Uterine smooth muscle cell (primary cell): ENCODE measurements around the gene GOLGA1. TPM values are rescaled to one million over a fixed set of nuclear protein-coding genes. Genes with fewer than 3 reads are reported as not detected.

Experiments used
- total RNA-seq: library from RNA; depleted of rRNA; stranded (reverse); fragments of >200 nt; gene quantifications from 2 replicates; pipeline ENCODE4 v1.2.3, GENCODE V29; 2014

The GOLGA1 gene
- 13.1 and 16.0 TPM in 2 replicates for total RNA-seq

DNA sequence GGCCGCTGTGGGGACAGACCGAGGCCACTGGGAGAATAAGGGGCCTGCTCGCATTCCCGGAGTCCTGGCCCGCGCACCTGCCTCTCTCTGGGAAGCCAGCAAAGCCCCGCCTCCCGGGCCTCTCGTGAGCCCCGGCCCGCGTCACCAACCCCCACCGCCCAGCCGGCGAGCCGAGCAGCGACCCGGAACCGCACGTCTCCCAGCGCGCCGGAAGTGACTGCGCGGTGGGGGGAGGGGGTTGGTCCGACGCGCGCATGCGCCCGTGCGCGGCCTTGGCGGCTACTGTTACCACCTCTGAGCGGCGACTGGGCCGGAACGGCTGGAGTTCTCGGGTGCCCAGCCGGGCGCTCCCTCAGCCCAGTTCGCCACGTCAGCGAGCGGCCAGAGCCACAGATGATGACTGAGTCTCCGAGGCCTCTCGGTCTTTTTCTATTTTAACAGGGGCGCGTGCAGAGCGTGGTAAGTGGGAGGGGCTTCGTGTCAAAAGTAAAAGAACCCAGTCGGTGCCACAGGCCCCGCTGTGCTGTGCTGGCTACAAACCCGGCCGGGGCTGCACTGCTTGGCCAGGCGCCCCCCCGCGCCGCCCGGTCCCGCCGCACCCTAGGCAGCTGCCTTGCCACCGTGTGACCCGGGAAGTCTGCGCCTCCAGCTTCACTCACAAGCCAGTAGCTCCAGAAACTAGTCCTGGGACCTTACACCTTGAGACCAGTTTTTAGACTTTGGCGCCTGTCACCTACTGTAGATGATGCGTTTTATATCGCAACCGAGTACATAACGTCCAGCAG, at the start of gene GOLGA1:
Gene GOLGA1 (minus strand): TSS at position 190 of the 785 bp plus-strand sequence. CDS start 2,372 bp downstream, outside the sequence.

DNA sequence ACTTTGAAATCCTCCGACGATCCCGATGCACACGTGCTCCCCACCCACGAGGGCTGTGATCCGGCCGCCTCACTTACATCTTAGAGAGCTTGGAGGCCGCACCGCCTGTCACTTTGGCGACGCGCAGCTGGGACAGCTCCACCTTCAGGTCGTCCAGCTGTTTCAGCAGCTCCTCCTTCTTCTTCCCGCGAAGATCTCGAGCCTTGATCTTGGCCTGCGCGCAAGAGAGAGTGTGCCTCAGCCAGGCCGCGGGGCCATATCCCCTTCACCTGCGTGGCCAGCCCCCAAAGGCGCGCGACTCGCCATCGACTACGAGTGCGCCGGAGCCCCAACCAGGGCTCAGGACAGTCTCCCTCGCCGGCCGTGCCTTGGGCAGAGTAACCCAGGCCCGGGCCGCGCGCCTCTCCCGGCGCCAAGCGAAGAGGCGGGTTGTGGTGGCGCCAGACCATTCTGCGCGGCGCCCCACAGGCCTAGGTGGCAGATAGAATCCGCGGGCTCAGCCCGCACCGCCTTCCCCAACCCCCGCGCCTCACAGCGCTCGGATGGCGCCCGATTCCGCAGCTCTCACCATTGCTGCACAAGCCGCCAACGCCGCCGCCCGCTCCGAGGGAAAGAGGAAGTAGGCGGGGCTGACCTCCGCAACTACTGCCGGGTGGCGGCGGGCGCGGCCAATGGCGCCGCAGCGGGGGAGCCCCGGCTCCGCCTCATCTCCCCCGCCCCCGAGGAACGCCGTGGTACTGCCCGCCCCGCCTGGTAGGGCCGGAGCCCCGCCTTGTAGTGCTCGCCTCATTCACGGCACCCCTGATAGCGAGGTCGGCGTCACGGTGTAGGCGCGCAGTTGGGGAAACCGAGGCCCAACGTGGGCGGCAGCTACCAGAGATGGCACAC, 79.3 kb downstream of the GOLGA1 start, which contains the start of the genes ARPC5L and RPL35:
Gene ARPC5L (plus strand): TSS at position 789 of the 888 bp plus-strand sequence. CDS start 7,161 bp downstream, outside the sequence.
Gene RPL35 (minus strand): TSS at position 616 of the 888 bp plus-strand sequence. CDS start 45 bp downstream, at position 571.

DNA sequence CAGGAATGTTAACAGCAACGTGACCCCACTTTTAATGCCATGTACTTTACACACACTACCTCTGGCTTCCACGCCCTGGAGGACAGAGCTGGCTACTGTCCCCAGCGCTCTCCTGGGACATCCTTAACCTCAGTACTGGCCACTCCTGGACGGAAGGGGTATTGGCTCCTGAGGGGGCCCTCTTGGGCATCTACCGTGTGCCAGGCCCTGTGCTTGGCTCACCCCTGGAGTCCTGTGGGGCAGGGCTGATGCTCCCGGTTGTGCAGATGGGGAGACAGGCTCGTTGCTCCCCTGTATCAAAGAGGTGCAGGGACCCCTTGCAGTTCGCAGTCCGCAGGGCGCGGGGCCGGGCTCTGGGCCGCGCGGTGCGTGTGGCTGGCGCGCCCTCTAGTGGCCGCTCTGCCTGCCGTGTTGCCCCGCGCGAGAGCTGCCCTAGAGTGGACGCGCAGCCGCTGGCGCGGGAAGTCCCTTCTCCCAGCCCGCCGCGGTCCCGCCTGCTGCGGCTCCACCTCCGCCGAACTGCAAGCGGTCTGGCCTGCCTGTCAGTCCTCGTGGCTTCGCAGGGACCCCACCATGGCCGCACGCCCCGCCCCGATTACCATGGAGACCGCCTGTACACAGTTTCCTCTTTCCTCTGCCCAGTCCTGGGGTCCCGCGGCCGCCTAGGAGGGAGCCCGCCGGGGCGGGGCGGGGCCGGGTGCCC, 87.9 kb downstream of the GOLGA1 start, which contains the start of gene WDR38:
Gene WDR38 (plus strand): TSS at position 632 of the 703 bp plus-strand sequence. CDS start 72 bp downstream, outside the sequence.

Other genes with a start within 250 kb of the GOLGA1 start
- 0.50 and 1.3 TPM in 2 replicates for gene NR6A1, start 169.8 kb downstream of the GOLGA1 start, total RNA-seq
- gene OLFML2A, start 163.9 kb downstream of the GOLGA1 start, total RNA-seq = 17.4 and 39.5 TPM in 2 replicates
- gene WDR38, start 87.6 kb downstream of the GOLGA1 start, total RNA-seq = 0.11 TPM in 1 of 2 replicates, not detected in the other
- 2,201 and 2,225 TPM in 2 replicates for gene RPL35, start 79.1 kb downstream of the GOLGA1 start, total RNA-seq
- 13.5 and 27.1 TPM in 2 replicates for gene ARPC5L, start 79.0 kb downstream of the GOLGA1 start, total RNA-seq
- gene SCAI, start 202.4 kb upstream of the GOLGA1 start, total RNA-seq = 13.3 and 22.6 TPM in 2 replicates
- 8.3 and 9.4 TPM in 2 replicates for gene PPP6C, start 248.7 kb upstream of the GOLGA1 start, total RNA-seq